DOHH2 (cell line): Measurements from ENCODE around the gene MTIF3.

Experiments used
- H3F3A ChIP-seq: fragments of 200-600 bp; sonication (generic), shearing (Covaris generic); 2 replicates; pipeline ENCODE4 v1.6.0; 2016; ENCODE audit warnings: antibody characterized with exemption, mild to moderate bottlenecking; ENCODE audit not compliant: control insufficient read depth, insufficient read depth
- H3K27ac ChIP-seq: fragments of 200-600 bp; sonication (generic); 2 replicates; pipeline ENCODE4 v1.5.1; 2014; ENCODE audit warnings: low read depth, mild to moderate bottlenecking, low read length, moderate library complexity
- H3K27me3 ChIP-seq: fragments of 200-600 bp; sonication (generic); 2 replicates; pipeline ENCODE4 v1.6.1; 2014; ENCODE audit warnings: mild to moderate bottlenecking, low read length, mixed read lengths; ENCODE audit not compliant: control insufficient read depth
- H3K36me3 ChIP-seq: fragments of 200-600 bp; sonication (generic); 2 replicates; pipeline ENCODE4 v1.6.1; 2014; ENCODE audit warnings: mild to moderate bottlenecking, low read length, moderate library complexity, mixed read lengths; ENCODE audit not compliant: control insufficient read depth
- H3K4me1 ChIP-seq: fragments of 200-600 bp; sonication (generic); 2 replicates; pipeline ENCODE4 v1.6.1; 2014; ENCODE audit warnings: mild to moderate bottlenecking, low read length, mixed read lengths; ENCODE audit not compliant: control insufficient read depth
- H3K4me2 ChIP-seq: fragments of 200-600 bp; sonication (generic); 2 replicates; pipeline ENCODE4 v1.6.0; 2014; ENCODE audit warnings: mild to moderate bottlenecking, low read length, moderate library complexity
- H3K4me3 ChIP-seq: fragments of 200-600 bp; sonication (generic); 2 replicates; pipeline ENCODE4 v1.5.1; 2014; ENCODE audit warnings: mild to moderate bottlenecking, low read length, mixed read lengths
- H3K79me2 ChIP-seq: fragments of 200-600 bp; sonication (generic); 2 replicates; pipeline ENCODE4 v1.6.1; 2014; ENCODE audit warnings: mild to moderate bottlenecking, low read length, mixed read lengths; ENCODE audit not compliant: control insufficient read depth
- H3K9me2 ChIP-seq: fragments of 200-600 bp; sonication (generic); replicated peaks from 2 replicates; pipeline ENCODE4 v1.6.1; 2014; ENCODE audit warnings: mild to moderate bottlenecking, low read length, mixed read lengths; ENCODE audit not compliant: control insufficient read depth
- H3K9me3 ChIP-seq: fragments of 200-600 bp; sonication (generic); 2 replicates; pipeline ENCODE4 v1.6.1; 2014; ENCODE audit warnings: antibody characterized with exemption, low read length, mixed read lengths; ENCODE audit not compliant: control insufficient read depth, insufficient read depth
- H4K20me1 ChIP-seq: fragments of 200-600 bp; sonication (generic); 2 replicates; pipeline ENCODE4 v1.6.0; 2014; ENCODE audit warnings: low read depth, mild to moderate bottlenecking, antibody characterized with exemption, low read length, moderate library complexity; ENCODE audit not compliant: control insufficient read depth, insufficient read depth
- CTCF ChIP-seq: fragments of 200-600 bp; sonication (generic); IDR thresholded peaks from one replicate; pipeline ENCODE4 v1.5.1; 2014; ENCODE audit warnings: antibody characterized with exemption, mild to moderate bottlenecking, low read depth, low read length; ENCODE audit not compliant: poor library complexity, severe bottlenecking
- EZH2phosphoT487 ChIP-seq: fragments of 200-600 bp; sonication (generic); IDR thresholded peaks from 2 replicates; pipeline ENCODE4 v1.6.1; 2017; ENCODE audit warnings: borderline replicate concordance, mild to moderate bottlenecking, antibody characterized with exemption, low read length, moderate library complexity, mixed read lengths

MTIF3 gene

GRCh38 chr13:27437126-27437525, 13.2 kb downstream of the MTIF3 start:
- Histone ChIP-seq H3K4me2 (no peak overlapping the region), H4K20me1 (peaks cover under 1% of the 10 kb centered on the region; the same call in 1 of the 2 replicates), H3K9me2 (no peaks in the 10 kb centered on the region), H3K9me3 (no peaks in the 10 kb centered on the region), H3K27ac (no peak overlapping the region), H3K79me2 (peaks cover 9% of the 10 kb centered on the region), H3K36me3 (peaks cover 55% of the 10 kb centered on the region), H3K27me3 (no peaks in the 10 kb centered on the region), H3K4me1 (no peaks in the 10 kb centered on the region), H3K4me3 (no peak overlapping the region), H3F3A (peaks cover 29% of the 10 kb centered on the region)
- TF ChIP-seq EZH2phosphoT487 (no peak), CTCF (no peak)

GRCh38 chr13:27432611-27433210, 17.7 kb downstream of the MTIF3 start:
- Histone ChIP-seq H4K20me1 (peaks cover 7% of the 10 kb centered on the region; the same call in 1 of the 2 replicates), H3K4me3 (no peak overlapping the region), H3K4me2 (no peak overlapping the region), H3K27me3 (no peaks in the 10 kb centered on the region), H3F3A (peaks cover 36% of the 10 kb centered on the region), H3K9me3 (no peaks in the 10 kb centered on the region), H3K27ac (no peak overlapping the region), H3K36me3 (peaks cover 90% of the 10 kb centered on the region), H3K79me2 (peaks cover 46% of the 10 kb centered on the region), H3K9me2 (no peaks in the 10 kb centered on the region), H3K4me1 (peaks cover under 1% of the 10 kb centered on the region; the same call in 1 of the 2 replicates)
- no peak for TF ChIP-seq EZH2phosphoT487
- TF ChIP-seq CTCF: no peak

GRCh38 chr13:27432180-27432579, 18.2 kb downstream of the MTIF3 start:
- H3K9me2 ChIP-seq: no peaks in the 10 kb centered on the region
- peaks cover 12% of the 10 kb centered on the region; the same call in 1 of the 2 replicates for H4K20me1 ChIP-seq
- H3K79me2 ChIP-seq: peaks cover 52% of the 10 kb centered on the region
- no peaks in the 10 kb centered on the region for H3K27me3 ChIP-seq
- TF ChIP-seq EZH2phosphoT487 (no peak), CTCF (no peak)
- no peaks in the 10 kb centered on the region for H3K9me3 ChIP-seq
- no peak overlapping the region for H3K27ac ChIP-seq
- peaks cover 35% of the 10 kb centered on the region for H3F3A ChIP-seq
- H3K4me2 ChIP-seq: no peak overlapping the region
- no peak overlapping the region for H3K4me3 ChIP-seq
- peaks cover 6% of the 10 kb centered on the region for H3K4me1 ChIP-seq
- H3K36me3 ChIP-seq: peaks cover 95% of the 10 kb centered on the region
